NB4 (cell line): Measurements from ENCODE around the gene ZNF3.

Experiments
- CTCF ChIP-seq: IDR thresholded peaks from one replicate; pipeline ENCODE4 v1.5.1; 2012; ENCODE audit warnings: low read depth, low read length
- MAX ChIP-seq: IDR thresholded peaks from 2 replicates; pipeline ENCODE4 v1.6.1; 2011; ENCODE audit warnings: low read depth, low read length

- no peak for TF ChIP-seq CTCF
- TF ChIP-seq MAX, result no peak
These were observed 25.7 kb upstream of the ZNF3 start for GRCh38 chr7:100107125-100107737.
